HK-2 (cell line): Measurements from ENCODE around the gene CCDC149.

Source experiments
- DNase-seq: peaks from one replicate; pipeline ENCODE4 v3.0.0-alpha.2; 2018; ENCODE audit not compliant: unreplicated experiment

CCDC149 gene

DNA sequence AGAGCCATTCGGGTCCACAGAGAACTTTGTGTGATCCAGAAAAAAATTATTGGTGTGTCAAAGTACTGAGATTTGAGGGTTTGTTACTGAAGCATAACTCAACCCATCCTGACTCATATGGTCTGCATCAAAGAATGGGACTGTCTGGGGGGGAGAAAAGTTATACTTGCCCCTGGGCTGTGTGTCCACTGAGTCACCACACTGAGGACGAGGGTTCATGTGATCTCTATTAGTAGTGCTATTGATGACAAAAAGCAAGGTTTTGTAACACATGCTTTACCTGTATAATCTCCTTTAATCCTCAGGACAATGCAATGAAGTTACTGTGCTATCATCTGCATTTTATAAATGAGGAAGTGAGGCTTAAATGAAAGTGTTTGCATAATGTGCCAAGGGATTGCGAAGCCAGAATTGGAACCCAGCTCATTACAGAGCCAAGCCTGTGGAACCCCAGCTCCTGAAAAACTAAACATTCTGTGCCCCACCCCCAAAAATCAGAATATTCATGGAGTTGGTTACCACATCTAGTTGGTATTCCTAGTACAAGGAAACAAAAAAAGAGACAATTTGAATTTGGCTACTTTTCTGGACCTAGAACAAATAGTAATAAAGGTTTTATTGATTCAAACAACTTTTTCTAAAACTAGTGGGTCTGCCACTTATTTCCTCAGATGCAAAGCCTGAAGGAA lies 31.2 kb downstream of the CCDC149 start:
- no peak for DNase-seq

DNA sequence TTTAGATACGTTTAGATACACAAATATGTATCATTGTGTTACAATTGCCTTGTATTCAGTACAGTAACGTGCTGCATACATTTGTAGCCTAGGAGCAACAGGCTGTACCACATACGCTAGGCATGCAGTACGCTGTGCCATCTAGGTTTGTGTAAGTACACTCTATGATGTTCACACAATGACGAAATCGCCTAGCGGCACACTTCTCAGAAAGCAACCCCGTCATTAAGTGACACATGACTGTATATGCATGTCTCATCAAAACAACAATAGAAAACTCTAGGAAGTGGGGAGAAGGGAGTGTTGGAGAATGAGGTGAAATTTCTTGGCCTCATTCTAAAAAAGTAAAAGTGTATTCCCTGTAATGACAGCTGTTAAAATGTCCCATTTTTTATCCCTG lies 32.7 kb downstream of the CCDC149 start:
- no peak for DNase-seq

DNA sequence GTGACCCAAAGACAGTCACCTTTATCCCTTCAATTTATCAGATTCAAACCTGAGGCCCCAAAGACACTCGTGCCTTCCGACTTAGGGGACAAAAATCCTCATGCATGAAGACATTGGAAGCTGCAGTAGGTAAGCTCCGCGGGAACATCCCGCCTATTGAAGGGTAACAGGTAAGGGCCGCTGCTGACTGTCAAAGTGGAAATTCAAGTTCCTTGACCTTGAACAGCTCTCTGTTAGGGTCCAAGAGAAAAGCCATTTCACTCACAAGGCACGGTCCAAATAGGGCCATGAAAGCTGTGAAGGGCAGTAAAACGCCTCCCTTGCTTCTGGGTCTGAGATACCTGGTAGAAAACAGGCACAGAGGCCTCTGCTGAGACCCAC lies 34.2 kb downstream of the CCDC149 start:
- DNase-seq, result no peak

DNA sequence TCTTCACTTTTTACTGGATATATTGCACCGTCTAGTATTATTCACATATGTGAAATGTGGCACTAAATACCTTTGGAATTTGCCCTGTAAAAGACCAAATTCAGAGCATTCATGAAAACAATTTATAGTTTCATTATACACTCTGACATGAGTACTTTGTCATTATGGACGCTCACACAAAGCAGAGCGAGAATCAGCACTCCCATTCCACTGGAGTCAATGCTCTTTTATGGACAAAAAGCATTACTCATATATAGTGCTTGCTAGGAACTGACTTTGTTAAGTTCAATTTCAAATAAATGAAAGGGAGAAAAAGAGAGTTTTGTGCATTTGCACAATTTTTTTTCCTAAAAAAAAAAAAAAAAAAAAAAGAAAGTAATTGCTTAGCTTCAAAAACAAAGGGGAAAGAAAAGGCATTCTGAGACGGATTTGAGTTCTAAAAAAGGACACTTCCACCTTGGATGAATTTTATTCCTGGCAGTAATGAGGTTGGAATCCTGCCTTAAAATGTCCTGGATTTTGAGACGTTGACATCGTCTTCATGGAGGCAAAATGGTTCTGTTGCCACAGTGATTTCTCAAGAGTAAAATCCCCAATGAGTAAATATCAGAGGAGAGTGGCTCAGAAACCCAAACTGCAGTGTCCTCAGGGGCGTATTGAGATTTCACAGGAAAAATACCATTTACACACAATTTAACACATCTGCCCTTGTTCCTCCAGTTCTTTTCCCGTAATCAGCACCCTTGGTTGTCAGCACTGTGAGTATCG lies 34.8 kb downstream of the CCDC149 start:
- DNase-seq, result no peak

DNA sequence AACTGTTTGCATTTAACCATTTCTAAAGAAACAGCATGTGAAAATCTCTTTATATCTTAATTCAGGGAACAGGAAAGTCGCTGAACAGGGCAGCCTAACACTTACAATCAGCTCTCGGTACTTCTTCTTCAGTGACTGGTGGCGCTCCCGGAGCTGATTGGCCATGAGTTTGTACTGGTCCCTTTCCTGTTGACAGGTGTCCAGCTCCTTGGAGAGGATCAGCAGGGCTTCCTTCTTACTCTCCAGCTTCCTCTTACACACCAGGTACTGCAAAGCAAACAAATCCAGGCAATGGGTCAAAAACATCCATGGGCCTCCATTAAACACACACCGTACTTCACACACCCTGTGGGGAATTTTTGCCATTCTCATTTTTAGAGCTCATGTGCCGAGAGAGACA lies 36.4 kb downstream of the CCDC149 start:
- DNase-seq, result no peak

DNA sequence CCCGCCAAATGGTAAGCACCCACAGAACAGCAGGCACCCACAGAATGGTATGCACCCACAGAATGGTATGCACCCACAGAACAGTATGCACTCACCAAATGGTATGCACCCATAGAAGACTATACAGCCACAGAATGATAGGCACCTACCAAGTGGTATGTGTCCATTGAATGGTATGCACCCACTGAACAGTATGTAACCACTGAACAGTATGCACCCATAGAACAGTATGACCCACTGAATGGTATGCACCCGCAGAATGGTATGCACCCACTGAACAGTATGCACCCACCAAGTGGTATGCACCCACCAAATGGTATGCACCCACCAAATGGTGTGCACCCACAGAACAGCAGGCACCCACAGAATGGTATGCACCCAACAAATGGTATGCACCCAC lies 40.1 kb downstream of the CCDC149 start:
- DNase-seq, result no peak

DNA sequence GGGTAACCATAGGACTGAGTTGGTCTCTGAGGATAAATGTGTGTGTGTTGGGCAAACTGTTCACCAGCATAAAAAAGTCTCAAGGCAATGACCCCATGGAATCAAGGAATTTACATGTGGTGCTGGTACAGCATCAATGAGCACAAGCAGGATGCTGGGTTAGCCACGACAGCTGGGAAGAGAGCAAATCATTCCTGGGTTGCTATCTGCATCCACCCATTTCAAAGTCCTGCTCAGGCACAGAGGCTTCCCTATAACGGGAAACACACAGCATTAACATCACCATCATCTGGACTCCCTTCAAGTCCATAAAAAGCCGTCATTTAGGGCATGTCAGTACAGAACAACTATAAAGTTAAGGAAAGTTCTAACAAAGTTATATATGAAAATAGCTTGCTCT lies 41.6 kb downstream of the CCDC149 start:
- no peak for DNase-seq

DNA sequence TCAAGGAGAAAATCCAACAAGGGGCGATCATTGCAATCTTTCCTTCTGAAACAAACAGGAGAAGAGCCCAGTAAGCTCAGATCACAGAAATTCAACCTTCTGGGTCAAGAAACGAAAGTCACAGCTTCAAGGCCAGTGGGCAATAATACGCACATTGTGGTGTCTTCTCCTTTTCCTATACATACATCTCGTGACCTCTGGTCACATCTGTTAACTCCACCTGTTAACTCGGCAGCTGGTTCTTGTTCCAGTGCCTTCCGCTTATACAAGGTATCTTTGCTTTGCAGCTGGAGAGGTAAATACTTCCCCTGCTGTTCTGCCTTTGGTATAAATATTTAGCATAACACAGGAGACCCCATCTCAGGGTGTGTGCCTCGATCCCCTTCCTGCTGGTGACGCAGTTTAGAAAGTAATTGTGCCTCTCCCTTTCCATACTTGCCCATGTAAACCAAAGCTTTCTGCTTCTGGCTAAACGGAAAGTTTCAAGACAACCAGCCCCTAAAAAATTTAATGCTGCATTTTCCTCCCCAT lies 45.0 kb downstream of the CCDC149 start:
- no peak for DNase-seq

DNA sequence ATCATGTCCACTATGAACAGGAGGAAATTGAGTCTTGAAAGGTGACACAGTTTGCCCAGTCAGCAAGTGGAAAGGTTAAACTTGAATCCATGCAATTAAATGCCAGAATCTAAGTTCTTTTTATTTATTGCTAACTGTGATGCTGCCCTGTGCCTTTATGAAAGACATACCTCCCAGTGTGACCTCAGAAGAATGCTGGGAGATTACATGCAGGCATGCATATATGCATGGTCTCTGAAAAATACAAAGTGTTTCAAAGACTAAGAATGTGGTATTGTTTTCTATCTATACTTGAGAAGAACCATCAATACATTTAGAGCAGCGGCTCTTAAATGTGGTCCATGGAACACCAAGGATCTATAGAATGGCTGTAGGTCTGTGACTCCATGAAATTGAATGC lies 45.6 kb downstream of the CCDC149 start:
- DNase-seq, result no peak

DNA sequence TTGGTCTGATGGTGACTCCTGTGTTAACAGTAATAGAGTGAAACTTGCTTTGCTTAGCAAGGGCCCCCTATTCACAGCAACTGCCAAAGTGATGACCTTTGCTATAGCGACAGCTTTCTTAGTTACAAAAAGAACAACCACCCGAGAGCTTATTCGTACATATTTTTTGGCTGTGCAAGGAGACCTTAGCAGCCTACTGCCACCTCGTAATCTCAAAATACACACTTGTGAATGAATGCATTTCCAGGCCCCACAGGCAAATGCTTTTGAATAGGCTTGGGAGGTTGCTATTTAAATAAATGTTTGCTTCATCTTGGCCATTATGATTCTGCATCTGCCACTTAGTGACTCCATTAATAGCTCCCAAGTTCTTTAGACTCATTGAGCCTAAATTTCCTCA lies 47.4 kb downstream of the CCDC149 start:
- no peak for DNase-seq

DNA sequence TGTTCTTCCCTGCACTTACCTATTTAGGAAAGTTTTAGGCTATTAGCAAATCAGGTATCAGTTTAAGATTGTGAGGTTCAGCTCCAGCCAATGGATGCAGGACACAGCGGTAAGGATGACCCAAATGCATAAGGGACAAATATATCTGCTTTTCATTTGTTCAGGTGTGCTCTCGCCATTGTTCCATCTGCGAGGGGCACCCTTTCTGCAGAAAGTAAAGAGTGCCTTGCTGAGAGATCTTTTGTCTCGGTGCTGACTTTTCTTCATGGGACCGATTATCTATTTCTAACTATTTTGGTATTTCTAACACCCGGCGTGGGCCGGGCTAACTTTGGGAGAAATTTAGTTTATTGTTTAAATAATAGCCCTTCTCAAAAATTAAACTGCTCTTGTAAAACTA lies 49.0 kb downstream of the CCDC149 start:
- no peak for DNase-seq

DNA sequence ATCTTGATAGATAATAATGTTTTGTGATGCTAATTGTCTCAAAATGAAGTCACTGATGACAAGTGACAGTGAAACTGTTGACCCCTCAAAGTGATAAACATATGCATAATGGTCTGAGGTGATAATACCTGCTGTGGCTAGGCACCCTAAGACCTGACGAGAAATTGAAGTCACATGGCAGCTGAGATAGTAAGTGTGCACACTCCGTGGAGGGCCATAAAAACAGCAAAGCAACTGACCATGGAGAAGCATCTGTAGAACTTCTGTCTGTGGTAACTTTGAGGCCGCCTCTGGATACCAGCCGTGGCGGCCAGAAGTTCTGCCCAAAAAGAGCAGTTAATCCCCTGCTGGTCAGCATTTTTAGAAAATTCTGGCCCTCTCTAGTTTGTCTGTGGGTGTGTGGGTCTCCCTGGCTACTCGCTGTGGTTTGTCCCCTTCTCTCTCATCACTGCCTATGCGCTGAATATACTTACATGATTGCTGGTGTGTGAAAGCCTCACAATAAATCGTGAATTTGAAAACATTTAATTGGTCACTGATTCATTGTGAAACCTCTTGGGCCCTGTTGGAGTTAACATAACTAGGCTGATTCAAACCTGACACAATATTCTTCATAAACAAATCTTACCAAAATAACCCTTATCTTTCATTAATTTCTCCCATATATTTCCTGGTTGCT lies 50.6 kb downstream of the CCDC149 start:
- no peak for DNase-seq

DNA sequence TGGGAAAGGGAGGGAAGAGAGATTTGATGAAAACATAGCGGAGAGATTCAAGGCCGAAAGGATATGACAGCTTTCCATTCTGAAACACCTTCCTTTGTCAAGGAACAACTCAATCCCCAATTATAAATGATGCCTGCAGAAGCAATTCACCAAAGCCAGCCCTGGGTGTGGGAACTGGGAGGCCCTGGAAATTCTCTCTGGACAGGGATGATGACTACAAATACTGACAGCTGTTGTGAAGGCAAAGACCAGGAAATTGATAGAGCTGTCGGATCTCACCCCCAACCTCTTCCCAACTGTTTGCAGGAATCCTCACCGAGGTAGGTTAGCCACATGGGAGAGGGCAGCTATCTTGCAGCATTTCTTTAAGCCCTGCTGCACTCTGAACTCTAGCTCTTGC lies 54.3 kb downstream of the CCDC149 start:
- no peak for DNase-seq

DNA sequence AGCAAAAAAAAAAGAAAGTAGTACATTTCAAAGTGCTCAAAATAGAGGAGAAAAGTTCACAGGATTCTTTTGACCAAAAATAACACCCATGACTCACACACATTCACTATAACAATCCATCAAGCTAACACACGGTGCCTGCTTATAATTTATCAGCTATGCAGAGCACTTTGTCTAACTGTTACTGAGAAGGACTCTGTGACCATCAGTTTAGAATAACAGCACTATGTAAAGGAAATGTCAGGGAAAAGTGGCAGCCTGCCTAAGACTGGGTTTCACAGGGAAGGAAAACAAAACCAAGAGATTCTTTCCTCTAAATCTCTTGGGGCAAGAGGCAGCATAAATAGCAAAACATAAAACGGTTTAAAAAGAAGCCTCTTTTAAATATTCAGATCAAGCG lies 54.8 kb downstream of the CCDC149 start:
- DNase-seq, result no peak

DNA sequence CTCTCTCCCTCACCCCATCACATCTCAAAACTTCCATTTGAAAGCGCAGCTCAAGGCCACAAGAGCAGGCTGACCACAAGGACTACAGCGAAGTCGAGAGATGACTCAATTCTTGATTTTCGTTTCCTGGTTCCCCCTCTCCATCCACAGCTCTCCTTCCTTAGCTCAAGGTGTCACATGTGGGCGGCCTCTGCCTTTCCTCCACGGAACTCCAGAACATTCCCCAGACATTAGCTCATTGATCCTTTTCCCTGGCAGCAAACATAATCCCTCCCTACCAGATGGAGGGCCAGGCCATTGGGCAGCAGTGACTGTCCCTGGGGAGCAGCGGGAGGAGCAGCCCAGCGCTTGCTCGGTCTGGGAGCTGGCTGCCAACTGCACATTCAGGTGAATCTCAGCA lies 56.3 kb downstream of the CCDC149 start:
- DNase-seq, result peak; percentile 82

DNA sequence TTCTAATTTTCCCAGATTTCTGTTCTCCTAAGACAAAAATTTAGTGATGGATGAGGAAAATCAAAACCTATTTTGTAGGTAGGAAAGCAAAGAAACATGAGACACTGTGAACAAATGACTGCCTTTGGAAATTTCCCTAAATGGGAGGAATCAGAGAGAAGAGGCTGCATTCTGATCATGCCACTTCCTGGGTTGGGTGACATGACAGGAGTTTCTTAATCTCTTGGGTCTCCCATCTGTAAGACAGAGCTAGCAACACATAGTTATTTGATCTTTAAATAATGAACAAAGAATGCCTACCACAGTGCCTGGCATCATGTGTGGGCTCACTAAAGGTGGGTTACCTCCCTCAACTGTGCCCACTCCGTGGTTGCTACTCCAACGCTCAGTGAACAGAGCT lies 57.1 kb downstream of the CCDC149 start:
- no peak for DNase-seq

DNA sequence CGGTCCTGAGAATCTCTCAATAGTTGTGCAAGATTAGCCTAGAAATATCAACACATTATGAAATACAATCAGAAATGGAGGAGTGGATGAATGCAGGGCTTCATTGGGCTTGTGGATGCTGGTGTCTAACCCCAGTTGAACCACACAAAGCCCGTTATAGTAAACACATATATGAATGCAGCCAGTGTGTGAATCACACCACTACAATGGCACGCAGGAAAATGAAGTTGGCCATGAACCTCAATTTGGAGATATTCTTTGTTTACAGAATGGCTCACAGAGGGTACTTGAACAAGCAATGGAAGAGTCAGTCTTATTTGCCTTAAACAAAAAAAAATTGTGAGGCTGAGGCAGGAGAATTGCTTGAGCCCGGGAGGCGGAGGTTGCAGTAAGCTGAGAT lies 59.7 kb downstream of the CCDC149 start:
- DNase-seq, result no peak

DNA sequence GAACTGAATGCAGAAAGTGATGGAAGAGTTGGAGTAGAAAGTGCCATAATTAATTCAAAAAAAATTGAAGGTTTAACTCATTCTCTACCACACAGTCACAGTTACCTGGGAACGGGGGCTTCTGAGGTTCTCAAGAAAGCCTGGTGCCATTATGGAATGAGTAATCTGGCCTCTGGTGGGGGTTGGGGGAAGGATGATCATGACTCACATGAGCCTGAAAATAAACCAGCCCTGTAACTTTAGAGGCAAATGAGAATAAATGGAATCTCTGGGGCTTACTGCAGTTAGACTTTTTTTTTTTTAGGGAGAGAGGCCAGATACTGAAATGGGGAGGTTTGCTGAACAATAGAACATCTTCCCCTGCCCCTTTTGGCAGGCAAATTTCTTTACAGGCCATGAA lies 62.2 kb downstream of the CCDC149 start:
- DNase-seq, result peak; percentile 68

DNA sequence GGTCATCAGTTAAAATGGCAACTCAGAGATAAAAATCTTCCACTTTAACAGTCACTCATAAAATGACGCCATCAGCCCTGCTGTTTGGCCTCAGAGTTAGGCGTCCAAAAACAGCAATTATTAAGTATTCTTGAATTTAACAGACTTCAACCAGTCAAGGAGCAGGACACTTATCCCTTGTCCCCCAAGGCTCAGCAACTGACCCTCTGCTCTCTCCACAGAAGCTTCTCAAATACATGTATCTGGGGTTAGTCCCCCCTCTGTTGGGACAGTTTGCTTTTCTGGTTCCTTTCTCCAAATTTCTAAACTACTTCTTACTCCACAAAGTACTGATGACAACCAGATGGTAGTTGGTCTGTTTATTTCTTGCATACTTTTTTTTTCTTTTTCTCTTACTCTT lies 63.1 kb downstream of the CCDC149 start:
- no peak for DNase-seq

DNA sequence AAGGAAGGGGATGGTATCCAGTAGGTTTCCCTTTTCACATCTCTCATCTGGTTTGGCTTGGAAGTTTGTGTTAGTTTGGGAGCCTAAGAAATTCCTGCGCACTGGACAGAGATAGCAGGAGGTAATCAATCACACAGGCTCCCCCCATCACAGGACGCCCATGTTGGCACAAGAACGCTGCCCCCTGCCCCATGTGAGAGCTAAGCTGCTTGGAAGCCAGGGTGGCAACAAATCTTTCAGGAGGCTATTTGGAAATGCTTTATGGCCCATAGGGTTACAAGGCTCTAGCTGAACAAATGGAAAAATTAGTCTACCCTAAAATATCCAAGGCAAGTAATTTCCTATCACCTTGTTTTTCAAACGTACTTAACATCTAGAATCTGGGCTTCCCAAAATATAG lies 63.5 kb downstream of the CCDC149 start:
- DNase-seq, result no peak

DNA sequence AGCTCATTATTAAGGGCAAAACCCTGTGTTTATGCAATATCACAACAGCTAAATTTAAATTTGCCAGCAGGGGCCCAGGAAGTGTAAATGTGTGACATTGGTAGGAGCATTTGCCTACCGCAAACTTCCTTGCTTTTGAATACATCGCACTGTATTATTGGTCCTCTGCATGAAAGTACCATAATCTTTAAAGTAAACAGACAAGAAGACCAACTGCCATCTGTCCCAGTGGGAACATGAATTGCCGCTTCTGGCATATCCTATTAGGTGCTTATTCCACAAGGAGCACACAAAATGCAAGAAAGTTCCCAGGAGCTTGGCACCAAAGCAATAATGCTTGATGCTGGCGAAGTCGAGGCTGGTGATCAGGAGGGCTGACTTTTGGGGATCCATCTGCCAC lies 66.1 kb downstream of the CCDC149 start:
- no peak for DNase-seq

DNA sequence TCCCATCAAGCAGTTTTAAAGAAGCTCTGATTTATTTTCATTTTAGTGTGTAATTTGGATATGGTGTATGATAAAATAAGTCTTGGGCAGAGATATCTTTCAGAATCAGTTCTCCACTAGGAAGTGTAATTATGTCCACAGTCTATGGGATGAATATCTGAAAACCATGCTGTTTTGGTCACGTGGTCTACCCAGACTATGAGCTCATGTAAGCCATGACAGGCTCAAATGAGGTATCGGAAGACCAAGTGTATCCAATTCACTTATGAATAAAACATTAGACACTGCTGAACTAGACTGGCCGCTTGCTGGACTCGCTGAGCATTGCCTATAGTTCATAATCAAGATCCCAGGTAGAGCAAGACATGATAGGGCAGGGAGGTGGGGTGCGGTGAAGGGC lies 66.9 kb downstream of the CCDC149 start:
- no peak for DNase-seq

DNA sequence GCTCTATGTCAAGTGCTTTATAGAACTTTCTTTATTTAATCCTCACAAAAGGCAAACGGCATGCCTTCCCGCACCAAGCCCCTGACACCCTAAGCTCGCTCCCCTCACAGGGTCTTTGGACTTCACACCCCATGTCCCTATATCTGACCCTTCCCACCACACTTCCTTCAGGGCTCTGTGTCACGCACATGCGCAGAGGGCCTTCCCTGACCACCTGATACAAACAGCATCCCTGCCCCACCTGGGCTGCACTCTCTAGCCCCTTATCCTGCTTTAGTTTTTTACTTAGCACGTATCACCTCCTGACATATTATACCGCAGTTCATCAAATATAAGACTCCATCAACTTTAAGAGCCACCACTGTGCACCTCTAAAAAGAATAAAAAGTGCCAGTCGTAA lies 67.7 kb downstream of the CCDC149 start:
- DNase-seq, result no peak
